ENCODE results near the gene GNAT3.

- TF ChIP-seq, protein P1, sequence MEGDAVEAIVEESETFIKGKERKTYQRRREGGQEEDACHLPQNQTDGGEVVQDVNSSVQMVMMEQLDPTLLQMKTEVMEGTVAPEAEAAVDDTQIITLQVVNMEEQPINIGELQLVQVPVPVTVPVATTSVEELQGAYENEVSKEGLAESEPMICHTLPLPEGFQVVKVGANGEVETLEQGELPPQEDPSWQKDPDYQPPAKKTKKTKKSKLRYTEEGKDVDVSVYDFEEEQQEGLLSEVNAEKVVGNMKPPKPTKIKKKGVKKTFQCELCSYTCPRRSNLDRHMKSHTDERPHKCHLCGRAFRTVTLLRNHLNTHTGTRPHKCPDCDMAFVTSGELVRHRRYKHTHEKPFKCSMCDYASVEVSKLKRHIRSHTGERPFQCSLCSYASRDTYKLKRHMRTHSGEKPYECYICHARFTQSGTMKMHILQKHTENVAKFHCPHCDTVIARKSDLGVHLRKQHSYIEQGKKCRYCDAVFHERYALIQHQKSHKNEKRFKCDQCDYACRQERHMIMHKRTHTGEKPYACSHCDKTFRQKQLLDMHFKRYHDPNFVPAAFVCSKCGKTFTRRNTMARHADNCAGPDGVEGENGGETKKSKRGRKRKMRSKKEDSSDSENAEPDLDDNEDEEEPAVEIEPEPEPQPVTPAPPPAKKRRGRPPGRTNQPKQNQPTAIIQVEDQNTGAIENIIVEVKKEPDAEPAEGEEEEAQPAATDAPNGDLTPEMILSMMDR (IDR thresholded peaks at IDR 0.05; ENCODE audit: borderline replicate concordance, extremely low read depth, low read length, poor library complexity, severe bottlenecking) = no peak
- no peak for TF ChIP-seq EZH2 (IDR thresholded peaks at IDR 0.05; ENCODE audit: borderline replicate concordance, low read depth, low read length, severe bottlenecking)
Observed at GRCh38 chr7:80526472-80526871, 14.6 kb upstream of the GNAT3 start.

Measured in DND-41 (cell line).